Psoas muscle (tissue), 8 donors: ENCODE results near the gene ALAD. TPM values are rescaled to one million over a fixed set of nuclear protein-coding genes. Genes with fewer than 3 reads are reported as not detected.

Source experiments
- ATAC-seq, 4 donors: fragments of 200-7000 bp; cut with Tn5 transposase; one replicate each; pipeline ENCODE4 v1.9.1; 2020; ENCODE audit warnings: moderate library complexity in 3 of 4, mild to moderate bottlenecking in 2 of 4
- DNase-seq, 2 donors: peaks; one replicate each; pipeline ENCODE4 v3.0.0-alpha.2; 2020
- H3K27ac ChIP-seq: fragments of 200-600 bp; one replicate; pipeline ENCODE4 v1.8.0; 2022
- H3K27me3 ChIP-seq, 3 donors: fragments of 200-600 bp in 1 of 3; one replicate each; pipeline versions ENCODE4 v1.6.1 to v1.8.0; 2013 to 2022; ENCODE audit warnings: low read length in 2 of 3, mild to moderate bottlenecking in 2 of 3, moderate library complexity in 1 of 3; ENCODE audit not compliant: insufficient read depth in 3 of 3
- H3K36me3 ChIP-seq, 2 donors: fragments of 200-600 bp in 1 of 2; one replicate each; pipeline versions ENCODE4 v1.6.1 to v1.8.0; 2013 to 2022; ENCODE audit warnings: low read depth in 1 of 2, mild to moderate bottlenecking in 1 of 2, moderate library complexity in 1 of 2; ENCODE audit not compliant: insufficient read depth in 1 of 2
- H3K4me1 ChIP-seq: fragments of 200-600 bp; one replicate; pipeline ENCODE4 v1.8.0; 2022
- H3K4me3 ChIP-seq: fragments of 200-600 bp; one replicate; pipeline ENCODE4 v1.8.0; 2022; ENCODE audit warnings: mild to moderate bottlenecking
- H3K9me3 ChIP-seq: fragments of 200-600 bp; one replicate; pipeline ENCODE4 v1.8.0; 2022
- CTCF ChIP-seq: fragments of 200-600 bp; IDR thresholded peaks from one replicate; pipeline ENCODE4 v1.8.0; 2022; ENCODE audit warnings: antibody characterized with exemption
- WGBS, 3 donors: extraction: QIAGEN DNeasy Blood & Tissue Kit; methylation state at CpG; one replicate each; pipeline versions ENCODE4 v1.1.6 to v1.1.7; 2013; 5-methylcytosine and 5-hydroxymethylcytosine counted together
- intact Hi-C, 2 donors: fragments of 100-400 bp; cut with DNase I; formaldehyde crosslinking; loops; one replicate each; pipeline versions ENCODE4 v1.11.0 to v1.14.2; 2022
- polyA plus RNA-seq, 3 donors: library from polyadenylated mRNA; stranded (reverse); fragments of 200-250 nt; gene quantifications; one replicate each; pipeline ENCODE4 v1.2.3, GENCODE V29; 2013
- total RNA-seq, 4 donors: library from RNA; stranded (reverse); fragmentation: NEBNext Ultra II Directional in 2 of 4; extraction: Animal tissue kit (Norgen Biotek cat#: 25700) in 2 of 4; gene quantifications; one replicate each; pipeline versions ENCODE4 v1.2.1 to v1.2.4, GENCODE V29; 2021 to 2023
- donor health status: healthy with polysubstance abuse.
- donor health status: DM: no; HTN: no; CAD: no; lungs with moderate emphysema.
- donor health status: Bipolar disorder and iron deficiency.
- donor health status: healthy.
- donor health status: DM: yes; HTN: yes; CAD: no.
- donor health status: DM: no; HTN: no; CAD: no.
- donor health status: DM: no; HTN: no; CAD: no.
- donor health status: DM: yes; HTN: yes; CAD: no.

Gene ALAD
- total and polyA plus RNA-seq, 7 donors, result 13.1 to 43.1 (median 17.3) TPM

GRCh38 chr9:113360242-113360842 lies 40.7 kb downstream of the ALAD start:
- no peaks in the 10 kb centered on the region for H3K4me1 ChIP-seq
- ATAC-seq (no peak), DNase-seq (no peak)
- WGBS, 3 donors, result 76 to 81% (median 79%) methylated on average over 15 of the region's 15 CpGs
- no peak overlapping the region for H3K4me3 ChIP-seq
- H3K27me3 ChIP-seq, result no peaks in the 10 kb centered on the region
- H3K27ac ChIP-seq, result no peak overlapping the region
- TF ChIP-seq CTCF, result no peak
- no peaks in the 10 kb centered on the region for H3K36me3 ChIP-seq
- intact Hi-C loops, result no loop called here
- H3K9me3 ChIP-seq, result no peaks in the 10 kb centered on the region

- no peaks in the 10 kb centered on the region for H3K36me3 ChIP-seq
- TF ChIP-seq CTCF, result no peak
- H3K27me3 ChIP-seq, result peaks cover 0 to 3% (median 0%) of the 10 kb centered on the region in 3 donors
- ATAC-seq (peak in 2 of 4 donors; percentile 35 to 42), DNase-seq (no peak)
- no peak overlapping the region for H3K4me3 ChIP-seq
- 35 to 40% (median 35%) methylated on average over 1 of the region's 1 CpG for WGBS, 3 donors
- no peak overlapping the region for H3K27ac ChIP-seq
- no peaks in the 10 kb centered on the region for H3K9me3 ChIP-seq
- intact Hi-C loops, result no loop called here
- H3K4me1 ChIP-seq, result no peaks in the 10 kb centered on the region
Measured at GRCh38 chr9:113359385-113359784, 41.7 kb downstream of the ALAD start.

GRCh38 chr9:113356686-113357292 lies 44.3 kb downstream of the ALAD start:
- no peak for ATAC-seq
- intact Hi-C loops, result no loop called here

GRCh38 chr9:113355040-113355596 lies 46.0 kb downstream of the ALAD start:
- Histone ChIP-seq H3K36me3 (no peaks in the 10 kb centered on the region), H3K4me3 (no peak overlapping the region), H3K9me3 (no peaks in the 10 kb centered on the region), H3K4me1 (no peaks in the 10 kb centered on the region), H3K27me3 (peaks cover 0 to 27% (median 0%) of the 10 kb centered on the region in 3 donors), H3K27ac (no peak overlapping the region)
- intact Hi-C loops, result no loop called here
- DNase-seq (no peak), ATAC-seq (no peak)
- WGBS, 3 donors, result 74 to 79% (median 76%) methylated on average over 4 of the region's 4 CpGs
- TF ChIP-seq CTCF, result no peak

More at GRCh38 chr9:113356686-113357292, 44.3 kb downstream of the ALAD start:
- Histone ChIP-seq H3K4me1 (no peaks in the 10 kb centered on the region), H3K27ac (no peak overlapping the region), H3K9me3 (no peaks in the 10 kb centered on the region), H3K36me3 (no peaks in the 10 kb centered on the region), H3K27me3 (peaks cover 0 to 10% (median 0%) of the 10 kb centered on the region in 3 donors), H3K4me3 (no peak overlapping the region)
- no peak for TF ChIP-seq CTCF
- 77 to 82% (median 77%) methylated on average over 7 of the region's 7 CpGs for WGBS, 3 donors
- DNase-seq, result no peak
